ENCODE measurements around the gene SURF6. TPM values are rescaled to one million over a fixed set of nuclear protein-coding genes. Genes with fewer than 3 reads are reported as not detected.

Gene SURF6
- total RNA-seq, 1 experiment from 2014 or later: 56.3 TPM

DNA sequence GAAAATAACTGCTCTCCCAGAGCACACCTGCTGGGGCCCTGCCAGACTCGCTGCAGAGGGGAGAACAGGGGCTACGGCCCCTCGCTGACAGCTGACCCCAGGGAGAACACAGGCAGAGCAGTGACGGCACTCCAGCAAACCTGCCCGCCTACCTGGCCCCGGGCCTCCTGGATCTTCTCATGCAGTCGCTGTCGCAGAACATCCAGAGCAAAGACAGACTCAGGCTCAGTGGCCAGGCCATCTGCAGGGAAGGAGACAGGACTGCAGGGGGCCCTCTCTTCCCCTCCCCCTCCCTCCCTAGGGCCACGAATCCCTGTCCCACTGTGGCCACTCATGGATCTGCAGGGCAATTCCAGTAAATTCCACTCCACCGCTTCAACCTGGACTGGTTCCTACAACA lies 2.4 kb downstream of the SURF6 start:
- H3K27me3 ChIP-seq (ENCODE audit: insufficient read depth, low read length): no peaks in the 10 kb centered on the region
- no peaks in the 10 kb centered on the region for H4K20me1 ChIP-seq (ENCODE audit: control insufficient read depth, insufficient read depth, insufficient read length)
- no peaks in the 10 kb centered on the region for H3K9me3 ChIP-seq (ENCODE audit: control insufficient read depth, low read depth, low read length)
- H4K91ac ChIP-seq (ENCODE audit: insufficient read length, low read depth, low read length): no peak overlapping the region
- peak overlapping the region; percentile 98; a peak in 4 of 5 replicates for H3K4me3 Mint-ChIP-seq
- H3T11ph ChIP-seq (ENCODE audit: low read length): no peak overlapping the region
- no peak overlapping the region for H2BK15ac ChIP-seq (ENCODE audit: low read depth, low read length)
- H2AFZ ChIP-seq (ENCODE audit: low read length): no peak overlapping the region
- no peak overlapping the region for H3K23ac ChIP-seq (ENCODE audit: insufficient read length, low read depth, low read length)
- H3K14ac ChIP-seq (ENCODE audit: insufficient read depth, low read length): no peak overlapping the region
- no peaks in the 10 kb centered on the region for H3K4me1 ChIP-seq (ENCODE audit: insufficient read depth, low read length)
- H3K18ac ChIP-seq (ENCODE audit: insufficient read length, low read depth, low read length): no peak overlapping the region
- H4K5ac ChIP-seq (ENCODE audit: insufficient read length, low read depth, low read length): no peak overlapping the region
- H3K4me1 Mint-ChIP-seq: peaks cover 18 to 22% of the 10 kb centered on the region in 2 experiments
- no peak overlapping the region for H2BK12ac ChIP-seq (ENCODE audit: insufficient read length, low read depth, low read length)
- peaks cover 6 to 9% of the 10 kb centered on the region in 2 experiments for H3K9me3 Mint-ChIP-seq
- no peaks in the 10 kb centered on the region; the same call in none of the 2 replicates for H3K27me3 Mint-ChIP-seq (ENCODE audit: low read depth)
- H3K27ac Mint-ChIP-seq: peak overlapping the region in 1 of 3 experiments; percentile 85; a peak in 1 of 7 replicates
- no peak overlapping the region for H3K4me2 ChIP-seq (ENCODE audit: insufficient read depth, insufficient read length, low read length)
- no peak overlapping the region for H2BK120ac ChIP-seq (ENCODE audit: low read depth, low read length, poor library complexity, severe bottlenecking)
- TF ChIP-seq, protein P1, sequence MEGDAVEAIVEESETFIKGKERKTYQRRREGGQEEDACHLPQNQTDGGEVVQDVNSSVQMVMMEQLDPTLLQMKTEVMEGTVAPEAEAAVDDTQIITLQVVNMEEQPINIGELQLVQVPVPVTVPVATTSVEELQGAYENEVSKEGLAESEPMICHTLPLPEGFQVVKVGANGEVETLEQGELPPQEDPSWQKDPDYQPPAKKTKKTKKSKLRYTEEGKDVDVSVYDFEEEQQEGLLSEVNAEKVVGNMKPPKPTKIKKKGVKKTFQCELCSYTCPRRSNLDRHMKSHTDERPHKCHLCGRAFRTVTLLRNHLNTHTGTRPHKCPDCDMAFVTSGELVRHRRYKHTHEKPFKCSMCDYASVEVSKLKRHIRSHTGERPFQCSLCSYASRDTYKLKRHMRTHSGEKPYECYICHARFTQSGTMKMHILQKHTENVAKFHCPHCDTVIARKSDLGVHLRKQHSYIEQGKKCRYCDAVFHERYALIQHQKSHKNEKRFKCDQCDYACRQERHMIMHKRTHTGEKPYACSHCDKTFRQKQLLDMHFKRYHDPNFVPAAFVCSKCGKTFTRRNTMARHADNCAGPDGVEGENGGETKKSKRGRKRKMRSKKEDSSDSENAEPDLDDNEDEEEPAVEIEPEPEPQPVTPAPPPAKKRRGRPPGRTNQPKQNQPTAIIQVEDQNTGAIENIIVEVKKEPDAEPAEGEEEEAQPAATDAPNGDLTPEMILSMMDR (conservative IDR thresholded peaks at IDR 0.05): no peak; the same call in 2 of the 3 replicates
- no peaks in the 10 kb centered on the region for H3K79me1 ChIP-seq (ENCODE audit: insufficient read depth, low read depth, low read length, poor library complexity, severe bottlenecking)
- peaks cover 34 to 67% (median 56%) of the 10 kb centered on the region in 3 experiments for H3K36me3 Mint-ChIP-seq (ENCODE audit: insufficient read depth in 1 of 3, low read depth in 3 of 3)
- H3K56ac ChIP-seq (ENCODE audit: insufficient read length, low read depth, low read length): no peak overlapping the region
- no peak overlapping the region for H4K8ac ChIP-seq (replicated peaks; ENCODE audit: insufficient read length, low read depth, low read length)
- no peak overlapping the region for H3K4ac ChIP-seq (ENCODE audit: low read depth, low read length)
- H2BK20ac ChIP-seq (ENCODE audit: low read depth, low read length, poor library complexity, severe bottlenecking): no peak overlapping the region
- H3K9ac ChIP-seq (ENCODE audit: extremely low read depth, insufficient read length, low read length): no peak overlapping the region
- peak; percentile 27 for DNase-seq
- H3K79me2 ChIP-seq (ENCODE audit: insufficient read depth, low read length): peaks cover 3% of the 10 kb centered on the region; the same call in 1 of the 2 replicates
- no peak overlapping the region for H3K27ac ChIP-seq (ENCODE audit: insufficient read length, low read depth, low read length)
- H3K23me2 ChIP-seq (ENCODE audit: insufficient read length, low read depth, low read length, poor library complexity, severe bottlenecking): peaks cover 3% of the 10 kb centered on the region
- WGBS (ENCODE audit: extremely low coverage, insufficient read length, low lambda C conversion rate): no CpG with 5 or more reads among the region's 10 CpGs
- H2AK5ac ChIP-seq (ENCODE audit: insufficient read length, low read length): no peak overlapping the region
- no peak overlapping the region for H2BK5ac ChIP-seq (ENCODE audit: insufficient read length, low read length)

Data from H9 (cell line).